ENCODE data around the gene ARHGAP25. TPM values are rescaled to one million over a fixed set of nuclear protein-coding genes. Genes with fewer than 3 reads are reported as not detected.

The ARHGAP25 gene
- polyA plus RNA-seq, 1 donor (not counting 4 experiments of a cell fraction or from before 2014, with no cell fraction given): 25.3 TPM

- Histone ChIP-seq H3K9ac (ENCODE audit: control insufficient read depth, extremely low read depth, insufficient read depth, low read length) (no peak overlapping the region), H2AFZ (ENCODE audit: control insufficient read depth, low read length) (no peak overlapping the region), H3K4me2 (ENCODE audit: control insufficient read depth, extremely low read depth, insufficient read depth, low read depth, low read length) (no peak overlapping the region), H3K79me2 (ENCODE audit: control insufficient read depth, insufficient read depth, low read length) (no peaks in the 10 kb centered on the region), H3K9me3 (ENCODE audit: control insufficient read depth, low read depth, low read length) (no peaks in the 10 kb centered on the region), H3K4me3 (ENCODE audit: control insufficient read depth in 2 of 3, extremely low read depth in 1 of 3, insufficient read depth in 2 of 3, low read depth in 1 of 3, low read length in 3 of 3) (no peak overlapping the region), H3K27me3 (ENCODE audit: control insufficient read depth, extremely low read depth, insufficient read depth, low read length) (no peaks in the 10 kb centered on the region), H3K4me1 (ENCODE audit: control insufficient read depth, extremely low read depth, insufficient read depth, low read length) (no peaks in the 10 kb centered on the region), H3K36me3 (ENCODE audit: control insufficient read depth in 2 of 2, extremely low read depth in 1 of 2, insufficient read depth in 2 of 2, low read length in 2 of 2) (no peaks in the 10 kb centered on the region), H4K20me1 (ENCODE audit: control insufficient read depth, extremely low read depth, insufficient read depth, low read length) (no peaks in the 10 kb centered on the region), H3K27ac (ENCODE audit: control insufficient read depth, insufficient read depth, low read length) (no peak overlapping the region), H3K9me1 (ENCODE audit: control insufficient read depth, extremely low read depth, insufficient read depth, low read length) (no peaks in the 10 kb centered on the region)
- FAIRE-seq (no peak), DNase-seq (ENCODE audit: low read depth, low spot score) (no peak)
- dilution Hi-C loops (cut with MboI; ENCODE audit: extremely low pct_ligation_motif_present, low sequenced_read_pairs): no loop called here
- TF ChIP-seq EZH2 (IDR thresholded peaks at IDR 0.05; ENCODE audit: low read length): no peak
- TF ChIP-seq, protein P1, sequence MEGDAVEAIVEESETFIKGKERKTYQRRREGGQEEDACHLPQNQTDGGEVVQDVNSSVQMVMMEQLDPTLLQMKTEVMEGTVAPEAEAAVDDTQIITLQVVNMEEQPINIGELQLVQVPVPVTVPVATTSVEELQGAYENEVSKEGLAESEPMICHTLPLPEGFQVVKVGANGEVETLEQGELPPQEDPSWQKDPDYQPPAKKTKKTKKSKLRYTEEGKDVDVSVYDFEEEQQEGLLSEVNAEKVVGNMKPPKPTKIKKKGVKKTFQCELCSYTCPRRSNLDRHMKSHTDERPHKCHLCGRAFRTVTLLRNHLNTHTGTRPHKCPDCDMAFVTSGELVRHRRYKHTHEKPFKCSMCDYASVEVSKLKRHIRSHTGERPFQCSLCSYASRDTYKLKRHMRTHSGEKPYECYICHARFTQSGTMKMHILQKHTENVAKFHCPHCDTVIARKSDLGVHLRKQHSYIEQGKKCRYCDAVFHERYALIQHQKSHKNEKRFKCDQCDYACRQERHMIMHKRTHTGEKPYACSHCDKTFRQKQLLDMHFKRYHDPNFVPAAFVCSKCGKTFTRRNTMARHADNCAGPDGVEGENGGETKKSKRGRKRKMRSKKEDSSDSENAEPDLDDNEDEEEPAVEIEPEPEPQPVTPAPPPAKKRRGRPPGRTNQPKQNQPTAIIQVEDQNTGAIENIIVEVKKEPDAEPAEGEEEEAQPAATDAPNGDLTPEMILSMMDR (optimal IDR thresholded peaks at IDR 0.05 in 1 of 3, IDR thresholded peaks at IDR 0.05 in 1 of 3, conservative IDR thresholded peaks at IDR 0.05 in 1 of 3; ENCODE audit: extremely low read depth in 1 of 3, insufficient read depth in 2 of 3, low read length in 3 of 3): peak in 1 of 3 experiments; percentile 46
Observed at GRCh38 chr2:68776124-68776523, 41.5 kb downstream of the ARHGAP25 start.

DNA sequence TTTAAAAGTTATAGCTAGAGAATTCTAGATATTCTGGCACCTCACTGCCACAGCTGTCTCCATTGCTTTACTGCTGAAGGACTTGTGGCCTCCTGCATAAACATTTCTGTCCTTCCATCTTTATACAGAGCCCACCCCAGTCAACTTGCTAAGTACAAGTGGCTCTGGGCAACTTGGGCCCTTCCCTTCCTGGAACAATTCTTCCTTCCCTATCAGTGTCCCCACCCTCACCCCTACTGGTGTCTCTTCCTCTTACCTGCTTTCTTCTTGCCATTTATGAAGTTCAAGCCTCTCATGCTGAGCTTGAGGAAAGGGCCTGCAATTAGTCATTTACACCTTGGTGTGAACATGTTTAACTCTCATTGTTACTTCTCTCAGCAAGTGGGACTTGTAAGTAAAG lies 45.0 kb downstream of the ARHGAP25 start:
- no peaks in the 10 kb centered on the region for H3K36me3 ChIP-seq (ENCODE audit: control insufficient read depth in 2 of 2, extremely low read depth in 1 of 2, insufficient read depth in 2 of 2, low read length in 2 of 2)
- H3K4me2 ChIP-seq (ENCODE audit: control insufficient read depth, extremely low read depth, insufficient read depth, low read depth, low read length): no peak overlapping the region
- no peaks in the 10 kb centered on the region for H3K4me1 ChIP-seq (ENCODE audit: control insufficient read depth, extremely low read depth, insufficient read depth, low read length)
- DNase-seq (ENCODE audit: low read depth, low spot score) (no peak), FAIRE-seq (no peak)
- dilution Hi-C loops (cut with MboI; ENCODE audit: extremely low pct_ligation_motif_present, low sequenced_read_pairs): no loop called here
- H2AFZ ChIP-seq (ENCODE audit: control insufficient read depth, low read length): no peak overlapping the region
- no peaks in the 10 kb centered on the region for H3K79me2 ChIP-seq (ENCODE audit: control insufficient read depth, insufficient read depth, low read length)
- H3K27ac ChIP-seq (ENCODE audit: control insufficient read depth, insufficient read depth, low read length): no peak overlapping the region
- H3K9me3 ChIP-seq (ENCODE audit: control insufficient read depth, low read depth, low read length): no peaks in the 10 kb centered on the region
- no peak overlapping the region for H3K4me3 ChIP-seq (ENCODE audit: control insufficient read depth in 2 of 3, extremely low read depth in 1 of 3, insufficient read depth in 2 of 3, low read depth in 1 of 3, low read length in 3 of 3)
- no peak overlapping the region for H3K9ac ChIP-seq (ENCODE audit: control insufficient read depth, extremely low read depth, insufficient read depth, low read length)
- H3K9me1 ChIP-seq (ENCODE audit: control insufficient read depth, extremely low read depth, insufficient read depth, low read length): no peaks in the 10 kb centered on the region
- no peak for TF ChIP-seq EZH2 (IDR thresholded peaks at IDR 0.05; ENCODE audit: low read length)
- TF ChIP-seq, protein P1 (optimal IDR thresholded peaks at IDR 0.05 in 1 of 3, IDR thresholded peaks at IDR 0.05 in 1 of 3, conservative IDR thresholded peaks at IDR 0.05 in 1 of 3; ENCODE audit: extremely low read depth in 1 of 3, insufficient read depth in 2 of 3, low read length in 3 of 3): no peak
- H4K20me1 ChIP-seq (ENCODE audit: control insufficient read depth, extremely low read depth, insufficient read depth, low read length): no peaks in the 10 kb centered on the region
- no peaks in the 10 kb centered on the region for H3K27me3 ChIP-seq (ENCODE audit: control insufficient read depth, extremely low read depth, insufficient read depth, low read length)

Measured in keratinocyte (primary cell).